HG03097 (cell line): ENCODE measurements around the gene KAT2A.

Source experiments
- ATAC-seq: cut with Tn5 transposase; IDR thresholded peaks from one replicate; pipeline ENCODE4 v1.9.1; 2021; ENCODE audit not compliant: unreplicated experiment, low FRiP score

KAT2A gene

GRCh38 chr17:42116705-42117396 lies 4.3 kb downstream of the KAT2A start:
- ATAC-seq, result peak; percentile 36

- no peak for ATAC-seq
Observed at GRCh38 chr17:42114118-42114517, 7.0 kb downstream of the KAT2A start.

GRCh38 chr17:42113293-42114069 lies 7.7 kb downstream of the KAT2A start:
- no peak for ATAC-seq

- peak; percentile 47 for ATAC-seq
Observed at GRCh38 chr17:42112552-42113176, 8.5 kb downstream of the KAT2A start, which contains the start of gene DHX58. DHX58 (minus strand) TSS chr17:42112714; CDS start chr17:42111892, 822 bp downstream.

- no peak for ATAC-seq
Observed at GRCh38 chr17:42111871-42112551, 9.2 kb downstream of the KAT2A start.

GRCh38 chr17:42111265-42111636 lies 9.9 kb downstream of the KAT2A start:
- ATAC-seq, result no peak

GRCh38 chr17:42110301-42111264 lies 10.6 kb downstream of the KAT2A start:
- no peak for ATAC-seq

- no peak for ATAC-seq
Observed at GRCh38 chr17:42109086-42109485, 12.1 kb downstream of the KAT2A start.

- ATAC-seq, result peak; percentile 58
Observed at GRCh38 chr17:42107597-42108576, 13.3 kb downstream of the KAT2A start.

- ATAC-seq, result no peak
Observed at GRCh38 chr17:42107124-42107523, 14.0 kb downstream of the KAT2A start.

- no peak for ATAC-seq
Observed at GRCh38 chr17:42106009-42106408, 15.2 kb downstream of the KAT2A start.

GRCh38 chr17:42104264-42104663 lies 16.9 kb downstream of the KAT2A start:
- ATAC-seq, result no peak

GRCh38 chr17:42103221-42103954 lies 17.8 kb downstream of the KAT2A start:
- no peak for ATAC-seq

GRCh38 chr17:42101513-42102292 lies 19.5 kb downstream of the KAT2A start:
- no peak for ATAC-seq

- no peak for ATAC-seq
Observed at GRCh38 chr17:42098730-42099399, 22.3 kb downstream of the KAT2A start.

- no peak for ATAC-seq
Observed at GRCh38 chr17:42097691-42098631, 23.2 kb downstream of the KAT2A start, which contains the start of gene ZNF385C. ZNF385C (minus strand) TSS chr17:42098473; CDS start chr17:42063056, 35,417 bp downstream.
